NCI-H2171 (cell line): Measurements from ENCODE around the gene SPP1.
A peak's percentile ranks its signal among the peaks of the same experiment; 100 is the strongest.

Source experiments
- DNase-seq: peaks from one replicate; lab custom pipeline; 2025; lab: John Stamatoyannopoulos, UW

The SPP1 gene

DNA sequence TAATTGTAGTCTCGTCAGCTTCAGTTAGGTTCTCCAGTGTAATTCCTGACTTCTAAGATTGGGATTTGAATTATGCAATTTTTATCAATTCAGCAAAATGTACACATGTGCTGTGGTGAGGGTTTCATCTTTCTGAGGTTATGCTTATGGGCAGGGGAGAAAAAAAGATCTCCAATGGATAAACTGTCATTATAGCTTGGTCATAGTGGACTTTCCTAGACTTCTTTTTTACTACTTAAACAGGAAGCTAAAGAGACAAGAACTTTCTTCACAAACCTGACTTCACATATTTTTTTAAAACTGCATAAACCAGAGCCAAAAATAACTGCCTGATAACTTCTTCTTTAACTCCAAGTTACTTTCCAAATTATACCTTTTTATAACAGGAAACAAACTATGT, 21.7 kb upstream of the SPP1 start:
- no peak for DNase-seq

DNA sequence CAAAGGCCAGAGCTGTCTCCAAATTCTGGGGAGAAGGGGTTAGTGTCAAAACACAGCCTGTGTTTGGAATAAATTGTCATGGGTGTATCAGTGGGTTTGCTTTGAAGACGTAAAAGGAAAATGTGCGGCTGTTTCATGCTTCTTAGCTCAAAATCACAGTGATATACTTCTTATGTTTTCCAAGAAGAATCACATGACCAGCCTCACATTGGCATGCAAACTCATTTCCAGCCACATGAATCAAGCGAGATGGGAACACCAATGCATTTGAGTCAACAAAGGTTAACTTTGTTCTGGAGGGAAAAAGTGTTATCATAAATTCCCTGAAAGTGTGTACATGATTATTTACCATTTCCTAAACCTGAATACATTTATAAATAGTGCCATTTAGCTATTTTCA, 19.0 kb upstream of the SPP1 start:
- DNase-seq, result no peak

- no peak for DNase-seq
These were observed 18.5 kb upstream of the SPP1 start for GRCh38 chr4:87957061-87957460.

DNA sequence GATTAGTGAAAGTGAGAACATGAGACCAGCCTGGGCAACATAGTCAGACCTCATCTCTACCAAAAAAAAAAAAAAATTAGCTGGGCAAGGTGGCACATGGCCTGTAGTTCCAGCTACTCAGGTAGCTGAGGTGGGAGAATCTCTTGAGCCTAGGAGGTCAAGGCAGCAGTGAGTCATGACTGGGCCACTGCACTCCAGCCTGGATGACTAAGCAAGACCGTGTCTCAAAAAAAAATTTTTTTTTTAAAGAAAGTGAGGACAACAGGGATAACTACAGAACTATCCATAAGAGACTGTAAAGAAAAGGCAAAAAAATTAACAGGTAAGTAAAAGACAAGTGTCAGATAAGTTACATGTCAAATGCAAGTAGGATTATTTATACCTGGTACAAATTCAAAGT, 13.5 kb upstream of the SPP1 start:
- DNase-seq, result no peak

DNA sequence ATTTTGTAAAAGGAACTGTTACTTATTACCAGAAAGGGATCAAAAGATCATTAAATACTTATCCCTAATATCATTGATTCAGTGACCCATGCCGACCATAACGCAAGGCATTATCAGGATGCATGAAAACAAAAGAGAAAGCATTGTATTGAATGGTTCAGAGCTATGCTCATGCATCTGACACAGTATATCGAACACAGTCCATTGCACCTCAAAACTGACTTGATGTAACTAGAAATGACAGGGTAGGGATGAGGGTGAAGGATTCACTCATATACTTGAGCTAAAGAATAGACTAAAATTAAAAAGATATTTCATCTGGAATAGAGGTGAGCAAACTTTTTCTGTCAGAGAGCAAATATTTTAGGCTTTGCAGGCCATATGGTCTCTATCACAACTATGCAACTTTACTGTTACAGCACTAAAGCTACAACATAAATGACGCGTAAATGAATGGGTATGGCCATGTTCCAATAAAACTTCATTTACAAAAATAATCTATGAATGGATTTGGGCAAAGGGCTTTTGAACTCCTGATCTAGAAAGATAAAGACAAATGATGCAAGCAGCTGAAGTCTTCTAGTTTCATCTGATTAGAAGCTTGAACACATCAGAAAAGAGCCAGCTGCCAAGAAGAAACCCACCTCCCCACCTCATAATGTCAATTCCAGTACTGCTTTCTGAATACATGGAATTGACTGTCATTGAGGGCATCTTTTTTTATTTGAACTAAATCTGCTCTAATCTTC, 12.9 kb upstream of the SPP1 start:
- no peak for DNase-seq

GRCh38 chr4:87965501-87965975, 10.0 kb upstream of the SPP1 start:
- DNase-seq, result no peak

- DNase-seq, result no peak
These were observed 9.4 kb upstream of the SPP1 start for GRCh38 chr4:87966095-87966496.

DNA sequence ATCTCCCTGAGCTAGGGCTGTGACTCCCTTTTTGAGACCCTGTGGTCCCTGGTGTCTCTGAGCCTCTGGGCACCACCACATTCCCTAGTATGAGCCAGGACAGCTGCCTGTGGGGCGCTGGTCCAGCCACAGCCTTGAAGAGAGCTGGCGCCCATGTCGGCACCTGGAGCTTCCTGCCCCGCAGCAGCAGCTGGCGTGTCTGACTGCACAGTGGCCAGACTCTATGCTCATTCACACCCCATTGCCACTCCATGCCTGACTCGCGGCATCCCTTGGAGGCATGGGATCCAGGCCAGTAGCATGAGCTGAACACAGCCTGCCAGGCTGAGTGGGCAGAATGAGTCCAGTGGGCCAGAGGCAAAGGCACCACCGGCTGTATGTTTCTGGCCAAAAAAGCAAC, 8.3 kb upstream of the SPP1 start:
- no peak for DNase-seq

DNA sequence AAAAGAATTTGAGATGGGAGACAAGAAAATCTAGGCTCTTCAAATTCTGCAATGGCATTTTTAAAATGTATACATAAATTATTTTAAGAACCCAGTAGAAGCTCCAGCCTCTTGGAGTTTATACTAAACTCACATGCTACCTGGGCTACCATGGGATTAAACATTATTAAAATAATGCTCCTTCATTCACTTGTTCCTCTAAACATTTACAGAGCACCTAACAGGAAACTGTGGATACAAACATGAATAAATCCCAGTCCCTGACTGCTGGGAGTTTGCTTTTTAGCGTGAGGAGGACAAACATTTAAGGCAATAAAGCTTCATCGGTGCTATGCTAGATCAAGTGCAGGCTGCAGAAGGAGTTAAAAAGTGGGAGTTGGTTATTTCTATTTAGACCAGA, 5.4 kb upstream of the SPP1 start:
- DNase-seq, result no peak

- DNase-seq, result no peak
These were observed 3.6 kb upstream of the SPP1 start for GRCh38 chr4:87971866-87972265.

- DNase-seq, result peak; percentile 13
These were observed 2.0 kb upstream of the SPP1 start for GRCh38 chr4:87973283-87974169.

- no peak for DNase-seq
These were observed 555 bp upstream of the SPP1 start for GRCh38 chr4:87974856-87975462.

- DNase-seq, result no peak
These were observed 2.2 kb downstream of the SPP1 start for GRCh38 chr4:87977521-87978278.

DNA sequence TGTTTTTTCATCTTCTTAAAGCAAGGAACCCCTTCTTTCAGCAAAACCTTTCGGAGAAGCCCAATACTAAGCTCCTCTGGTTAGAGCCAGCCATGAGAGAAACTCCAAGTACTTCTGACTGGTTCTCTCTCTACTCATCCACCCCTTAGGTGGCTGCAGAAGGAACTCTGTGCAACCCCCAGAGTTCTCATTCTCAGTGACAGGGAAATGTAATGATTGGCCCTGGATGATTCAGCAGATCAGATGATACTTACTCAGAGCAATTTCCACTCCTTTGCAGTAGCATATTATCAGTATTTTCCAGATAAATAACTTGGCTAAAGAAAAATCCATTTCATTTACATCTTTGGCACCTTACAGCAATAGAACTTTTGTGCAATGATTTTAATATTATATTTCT, 3.2 kb downstream of the SPP1 start:
- DNase-seq, result no peak

DNA sequence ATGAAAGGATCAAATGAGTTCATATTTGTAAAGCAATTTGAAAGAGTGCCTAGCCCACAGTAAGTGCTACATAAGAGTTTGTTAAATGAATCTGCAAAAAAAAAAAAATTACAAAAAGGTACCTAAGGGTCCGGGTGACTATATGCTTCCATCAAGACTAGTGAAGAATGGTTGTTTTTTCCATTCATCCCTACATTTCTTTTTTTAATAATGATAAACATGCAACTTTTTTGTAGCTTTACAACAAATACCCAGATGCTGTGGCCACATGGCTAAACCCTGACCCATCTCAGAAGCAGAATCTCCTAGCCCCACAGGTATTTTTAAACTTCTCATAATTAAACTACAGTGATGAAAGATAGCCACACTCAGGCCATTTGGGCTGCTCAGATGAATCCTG, 4.3 kb downstream of the SPP1 start:
- DNase-seq, result no peak

GRCh38 chr4:87981486-87981885, 6.0 kb downstream of the SPP1 start:
- no peak for DNase-seq

DNA sequence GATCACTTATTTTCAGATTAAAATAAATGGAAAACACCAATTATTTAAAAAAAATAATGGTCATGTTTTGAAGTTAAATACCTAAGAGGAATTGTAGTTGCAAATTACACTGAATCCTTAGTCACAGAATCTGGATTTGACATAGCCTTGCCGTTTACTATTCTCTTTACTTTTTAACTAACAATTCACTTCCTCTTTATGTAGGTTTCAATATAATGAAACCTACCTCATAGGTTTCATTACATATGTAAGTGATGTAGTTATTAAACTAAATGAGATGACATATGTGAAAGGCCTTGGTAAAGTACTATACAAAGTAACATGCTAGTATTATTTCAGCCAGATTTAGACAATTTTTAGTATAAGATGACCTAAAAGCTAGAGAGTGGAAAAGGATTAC, 6.5 kb downstream of the SPP1 start:
- no peak for DNase-seq

DNA sequence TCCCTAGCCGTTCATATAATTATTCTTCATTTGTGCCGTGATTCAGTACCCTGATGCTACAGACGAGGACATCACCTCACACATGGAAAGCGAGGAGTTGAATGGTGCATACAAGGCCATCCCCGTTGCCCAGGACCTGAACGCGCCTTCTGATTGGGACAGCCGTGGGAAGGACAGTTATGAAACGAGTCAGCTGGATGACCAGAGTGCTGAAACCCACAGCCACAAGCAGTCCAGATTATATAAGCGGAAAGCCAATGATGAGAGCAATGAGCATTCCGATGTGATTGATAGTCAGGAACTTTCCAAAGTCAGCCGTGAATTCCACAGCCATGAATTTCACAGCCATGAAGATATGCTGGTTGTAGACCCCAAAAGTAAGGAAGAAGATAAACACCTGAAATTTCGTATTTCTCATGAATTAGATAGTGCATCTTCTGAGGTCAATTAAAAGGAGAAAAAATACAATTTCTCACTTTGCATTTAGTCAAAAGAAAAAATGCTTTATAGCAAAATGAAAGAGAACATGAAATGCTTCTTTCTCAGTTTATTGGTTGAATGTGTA, 7.0 kb downstream of the SPP1 start:
- DNase-seq, result no peak

GRCh38 chr4:87983996-87984395, 8.5 kb downstream of the SPP1 start:
- DNase-seq, result no peak

- no peak for DNase-seq
These were observed 9.8 kb downstream of the SPP1 start for GRCh38 chr4:87985097-87985886.

DNA sequence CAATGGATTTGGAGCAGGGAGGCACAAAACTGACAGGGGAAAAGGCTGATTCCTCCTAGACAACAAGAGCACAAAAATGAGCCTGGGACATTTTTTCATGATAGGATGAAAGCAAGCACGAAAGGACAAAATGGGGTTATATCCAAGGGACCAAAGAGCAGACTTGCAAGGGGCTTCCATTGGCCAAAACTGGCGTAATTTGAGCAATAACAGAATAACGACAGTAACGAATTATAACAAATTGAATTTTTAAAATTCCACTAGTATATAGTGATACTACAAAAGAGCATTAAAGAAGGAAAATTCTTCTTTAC, 10.3 kb downstream of the SPP1 start:
- DNase-seq, result no peak
